ENCODE results near the gene MLN. TPM values are rescaled to one million over a fixed set of nuclear protein-coding genes. Genes with fewer than 3 reads are reported as not detected.
A peak's percentile ranks its signal among the peaks of the same experiment; 100 is the strongest.

The MLN gene
- total RNA-seq, 4 donors from 2014 or later: not detected

- intact Hi-C loops (cut with DNase I): no loop called here
Measured at GRCh38 chr6:33772902-33773472, 30.8 kb downstream of the MLN start.

DNA sequence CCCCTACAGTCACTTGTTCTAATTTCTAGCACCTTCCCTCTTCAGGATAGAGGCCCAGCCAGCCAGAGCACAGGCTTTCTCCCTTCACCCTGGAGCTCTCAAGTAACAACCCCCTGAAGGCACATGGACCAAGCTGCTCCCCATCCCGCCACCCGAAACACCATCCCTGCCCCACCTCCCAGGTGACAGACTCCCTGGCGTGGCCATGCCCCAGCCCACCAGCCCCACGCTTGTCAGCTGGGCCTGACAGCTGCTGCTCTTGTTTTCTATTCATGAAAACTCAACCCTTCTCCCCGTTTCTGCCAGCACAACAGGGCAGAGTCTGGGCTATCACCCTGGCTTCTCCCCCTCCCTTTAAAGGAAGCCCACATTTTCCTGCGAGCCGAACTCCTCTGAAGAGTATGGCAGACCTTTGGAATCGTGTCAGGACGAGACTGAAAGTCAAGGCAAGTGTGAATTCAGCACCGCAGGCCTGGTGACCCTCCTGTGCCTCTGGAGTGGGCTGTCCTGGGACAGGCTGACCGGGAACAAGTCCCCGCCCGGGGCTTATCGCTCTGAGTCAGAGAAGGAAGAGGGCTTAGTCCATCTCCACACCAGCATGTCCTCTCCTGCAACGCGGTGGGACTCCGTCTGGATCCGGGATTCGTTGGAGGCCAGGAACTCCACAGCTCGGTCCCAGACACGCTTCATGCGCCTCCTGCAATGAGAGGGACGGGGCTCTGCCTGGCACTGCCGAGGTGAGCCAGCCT, 31.5 kb downstream of the MLN start:
- TF ChIP-seq, protein P1, sequence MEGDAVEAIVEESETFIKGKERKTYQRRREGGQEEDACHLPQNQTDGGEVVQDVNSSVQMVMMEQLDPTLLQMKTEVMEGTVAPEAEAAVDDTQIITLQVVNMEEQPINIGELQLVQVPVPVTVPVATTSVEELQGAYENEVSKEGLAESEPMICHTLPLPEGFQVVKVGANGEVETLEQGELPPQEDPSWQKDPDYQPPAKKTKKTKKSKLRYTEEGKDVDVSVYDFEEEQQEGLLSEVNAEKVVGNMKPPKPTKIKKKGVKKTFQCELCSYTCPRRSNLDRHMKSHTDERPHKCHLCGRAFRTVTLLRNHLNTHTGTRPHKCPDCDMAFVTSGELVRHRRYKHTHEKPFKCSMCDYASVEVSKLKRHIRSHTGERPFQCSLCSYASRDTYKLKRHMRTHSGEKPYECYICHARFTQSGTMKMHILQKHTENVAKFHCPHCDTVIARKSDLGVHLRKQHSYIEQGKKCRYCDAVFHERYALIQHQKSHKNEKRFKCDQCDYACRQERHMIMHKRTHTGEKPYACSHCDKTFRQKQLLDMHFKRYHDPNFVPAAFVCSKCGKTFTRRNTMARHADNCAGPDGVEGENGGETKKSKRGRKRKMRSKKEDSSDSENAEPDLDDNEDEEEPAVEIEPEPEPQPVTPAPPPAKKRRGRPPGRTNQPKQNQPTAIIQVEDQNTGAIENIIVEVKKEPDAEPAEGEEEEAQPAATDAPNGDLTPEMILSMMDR (IDR thresholded peaks at IDR 0.05): no peak
- TF ChIP-seq POLR2A (IDR thresholded peaks at IDR 0.05): no peak
- peak overlapping the region; percentile 28 to 89 (median 76) for H3K27ac ChIP-seq
- H3K4me1 ChIP-seq: peaks cover 19 to 56% (median 36%) of the 10 kb centered on the region in 3 donors
- intact Hi-C loops (cut with DNase I): no loop called here
- no peak for DNase-seq
- H3K4me3 ChIP-seq: peak overlapping the region in 2 of 4 donors; percentile 19 to 38
- no peaks in the 10 kb centered on the region for H3K27me3 ChIP-seq
- 43 to 49% methylated on average over 4 to 6 of the region's 24 CpGs for WGBS, 2 donors
- H3K36me3 ChIP-seq: peaks cover 18 to 54% (median 42%) of the 10 kb centered on the region in 3 donors
- H3K9me3 ChIP-seq: no peaks in the 10 kb centered on the region

More at GRCh38 chr6:33772902-33773472, 30.8 kb downstream of the MLN start:
- Histone ChIP-seq H3K27ac (peak overlapping the region in 3 of 4 donors; percentile 69 to 89 (median 83)), H3K9me3 (no peaks in the 10 kb centered on the region), H3K36me3 (peaks cover 19 to 62% (median 49%) of the 10 kb centered on the region in 3 donors), H3K27me3 (no peaks in the 10 kb centered on the region), H3K4me1 (peaks cover 19 to 56% (median 36%) of the 10 kb centered on the region in 3 donors), H3K4me3 (no peak overlapping the region)
- no peak for DNase-seq
- TF ChIP-seq, protein P1 (IDR thresholded peaks at IDR 0.05): no peak
- TF ChIP-seq POLR2A (IDR thresholded peaks at IDR 0.05): no peak
- WGBS, 2 donors: 32 to 50% methylated on average over 4 of the region's 6 CpGs

DNA sequence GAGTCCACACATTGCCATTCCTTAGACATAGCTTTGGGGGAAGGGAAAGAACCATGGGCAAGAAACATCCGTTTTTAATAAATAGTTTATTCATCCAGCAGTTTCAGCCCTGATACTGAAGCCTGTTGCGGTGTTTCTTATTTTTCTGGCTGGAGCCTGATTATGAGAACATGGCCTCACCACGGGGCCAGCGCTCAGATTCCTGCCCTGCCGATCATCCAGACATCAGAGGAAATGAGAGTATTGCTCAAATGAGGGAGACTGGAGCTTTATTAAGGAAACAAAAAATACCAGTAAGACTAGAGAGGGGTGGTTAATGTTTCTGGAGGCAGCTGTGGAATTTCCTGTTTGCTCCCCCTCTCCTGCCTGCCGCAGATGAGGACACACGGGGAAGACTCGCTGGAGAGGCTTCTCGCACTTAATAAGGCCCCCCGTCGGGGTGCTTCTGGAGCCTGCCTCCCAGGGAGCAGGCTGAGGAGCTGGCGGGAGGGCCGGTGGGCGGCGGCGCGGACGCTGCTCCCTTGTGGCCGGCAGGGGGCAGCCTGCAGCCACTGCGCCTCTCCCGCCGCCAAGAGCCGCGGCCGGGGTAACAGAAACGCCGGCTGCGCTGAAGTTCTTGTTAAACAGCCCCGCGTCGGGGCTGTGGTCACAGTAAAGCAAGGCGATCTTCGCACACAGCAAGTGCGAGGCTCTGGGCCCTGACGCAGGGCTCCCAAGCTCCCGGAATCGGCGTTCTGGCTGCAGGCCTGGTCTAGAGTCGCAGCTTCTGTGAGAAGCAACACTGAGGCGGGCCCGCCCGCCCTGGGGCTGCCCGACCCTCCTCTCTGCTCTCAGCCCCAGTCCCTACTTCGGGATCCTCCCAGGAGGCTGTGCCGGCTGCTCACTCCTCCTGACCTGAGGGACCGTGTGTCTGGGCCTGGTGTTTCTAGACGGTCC, 32.4 kb downstream of the MLN start:
- Histone ChIP-seq H3K9me3 (no peaks in the 10 kb centered on the region), H3K4me1 (peaks cover 19 to 56% (median 36%) of the 10 kb centered on the region in 3 donors), H3K27me3 (no peaks in the 10 kb centered on the region), H3K36me3 (peaks cover 10 to 46% (median 33%) of the 10 kb centered on the region in 3 donors), H3K4me3 (peak overlapping the region in 2 of 4 donors; percentile 19 to 38), H3K27ac (peak overlapping the region; percentile 28 to 89 (median 76))
- intact Hi-C loops (cut with DNase I): no loop called here
- no peak for DNase-seq
- TF ChIP-seq, protein P1 (IDR thresholded peaks at IDR 0.05): peak; percentile 82 to 98 (median 96)
- TF ChIP-seq POLR2A (IDR thresholded peaks at IDR 0.05): peak in 2 of 4 donors; percentile 4 to 24
- 23 to 26% methylated on average over 8 to 19 of the region's 47 CpGs for WGBS, 2 donors

- TF ChIP-seq, protein P1 (IDR thresholded peaks at IDR 0.05): no peak
- TF ChIP-seq POLR2A (IDR thresholded peaks at IDR 0.05): no peak
- no peak for DNase-seq
- WGBS, 2 donors: 83% methylated on average over 1 of the region's 3 CpGs; no CpG with 5 or more reads in 1 of the 2 donors
- Histone ChIP-seq H3K27ac (peak overlapping the region; percentile 28 to 89 (median 76)), H3K27me3 (no peaks in the 10 kb centered on the region), H3K9me3 (no peaks in the 10 kb centered on the region), H3K4me3 (no peak overlapping the region), H3K36me3 (peaks cover 4 to 40% (median 27%) of the 10 kb centered on the region in 3 donors), H3K4me1 (peaks cover 19 to 56% (median 36%) of the 10 kb centered on the region in 3 donors)
- intact Hi-C loops (cut with DNase I): no loop called here
Measured at GRCh38 chr6:33770833-33771145, 33.0 kb downstream of the MLN start.

Measured in esophagus squamous epithelium (tissue), 5 donors.